Measurements from ENCODE around the gene PARG. TPM values are rescaled to one million over a fixed set of nuclear protein-coding genes. Genes with fewer than 3 reads are reported as not detected.
"Not testable (repeated sequence)": the region's sequence is repeated elsewhere in the genome, so short reads cannot be mapped to it uniquely, and the experiment has no call there.

The PARG gene
- total RNA-seq, 1 donor from 2014 or later = 24.3 TPM

DNA sequence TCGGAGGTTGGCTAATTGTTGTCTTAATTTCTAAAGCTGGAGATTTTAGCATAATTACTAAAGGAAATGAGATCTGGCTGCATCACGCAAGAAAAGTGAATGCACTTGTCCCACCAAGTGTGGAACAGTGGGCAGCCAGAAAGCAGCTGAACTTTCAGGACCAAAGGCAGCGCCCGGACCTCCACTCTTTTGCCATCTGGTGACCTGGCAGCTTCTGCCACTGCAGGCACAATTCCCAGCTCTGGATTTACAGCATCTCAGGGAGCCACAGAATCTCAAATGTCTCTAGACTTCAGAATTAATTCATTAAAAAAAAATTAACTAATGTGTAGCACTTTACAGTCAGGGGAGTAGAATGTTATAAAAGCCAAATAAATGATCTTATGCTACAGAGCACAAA is 165.0 kb downstream of the PARG start:
- TF ChIP-seq, protein P1, sequence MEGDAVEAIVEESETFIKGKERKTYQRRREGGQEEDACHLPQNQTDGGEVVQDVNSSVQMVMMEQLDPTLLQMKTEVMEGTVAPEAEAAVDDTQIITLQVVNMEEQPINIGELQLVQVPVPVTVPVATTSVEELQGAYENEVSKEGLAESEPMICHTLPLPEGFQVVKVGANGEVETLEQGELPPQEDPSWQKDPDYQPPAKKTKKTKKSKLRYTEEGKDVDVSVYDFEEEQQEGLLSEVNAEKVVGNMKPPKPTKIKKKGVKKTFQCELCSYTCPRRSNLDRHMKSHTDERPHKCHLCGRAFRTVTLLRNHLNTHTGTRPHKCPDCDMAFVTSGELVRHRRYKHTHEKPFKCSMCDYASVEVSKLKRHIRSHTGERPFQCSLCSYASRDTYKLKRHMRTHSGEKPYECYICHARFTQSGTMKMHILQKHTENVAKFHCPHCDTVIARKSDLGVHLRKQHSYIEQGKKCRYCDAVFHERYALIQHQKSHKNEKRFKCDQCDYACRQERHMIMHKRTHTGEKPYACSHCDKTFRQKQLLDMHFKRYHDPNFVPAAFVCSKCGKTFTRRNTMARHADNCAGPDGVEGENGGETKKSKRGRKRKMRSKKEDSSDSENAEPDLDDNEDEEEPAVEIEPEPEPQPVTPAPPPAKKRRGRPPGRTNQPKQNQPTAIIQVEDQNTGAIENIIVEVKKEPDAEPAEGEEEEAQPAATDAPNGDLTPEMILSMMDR (conservative IDR thresholded peaks at IDR 0.05; ENCODE audit: low read depth, low read length) = no peak
- H3K4me3 ChIP-seq (ENCODE audit: low read depth, low read length) = no peak overlapping the region

DNA sequence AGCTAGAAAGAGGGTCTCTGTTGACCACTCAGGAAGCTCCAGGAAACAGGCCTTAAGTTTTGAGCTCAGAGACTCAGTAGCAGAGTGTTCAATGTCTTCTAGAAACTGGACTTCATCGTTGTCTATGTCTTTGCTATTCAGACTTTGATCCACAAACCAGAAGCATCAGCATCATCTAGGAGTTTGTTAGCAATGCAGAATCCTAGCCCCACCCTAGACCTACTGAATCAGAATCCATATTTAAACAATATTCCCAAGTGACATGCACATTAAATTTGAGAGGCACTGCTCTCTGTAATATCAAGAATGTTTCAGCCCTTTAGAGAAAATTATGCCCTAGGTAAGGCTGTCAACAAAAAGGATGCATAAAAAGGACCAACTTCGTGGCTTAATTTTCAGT is 166.8 kb downstream of the PARG start:
- TF ChIP-seq, protein P1 (conservative IDR thresholded peaks at IDR 0.05; ENCODE audit: low read depth, low read length) = no peak
- H3K4me3 ChIP-seq (ENCODE audit: low read depth, low read length) = no peak overlapping the region
- DNase-seq (ENCODE audit: low read depth) = no peak

More for the DNA sequence above, 165.0 kb downstream of the PARG start:
- DNase-seq (ENCODE audit: low read depth) = no peak

GRCh38 chr10:49772944-49773343 is 168.9 kb downstream of the PARG start:
- not testable (repeated sequence) for DNase-seq (ENCODE audit: low read depth); H3K4me3 ChIP-seq (ENCODE audit: low read depth, low read length)

GRCh38 chr10:49771046-49771445 is 170.8 kb downstream of the PARG start:
- not testable (repeated sequence) for H3K4me3 ChIP-seq (ENCODE audit: low read depth, low read length)

DNA sequence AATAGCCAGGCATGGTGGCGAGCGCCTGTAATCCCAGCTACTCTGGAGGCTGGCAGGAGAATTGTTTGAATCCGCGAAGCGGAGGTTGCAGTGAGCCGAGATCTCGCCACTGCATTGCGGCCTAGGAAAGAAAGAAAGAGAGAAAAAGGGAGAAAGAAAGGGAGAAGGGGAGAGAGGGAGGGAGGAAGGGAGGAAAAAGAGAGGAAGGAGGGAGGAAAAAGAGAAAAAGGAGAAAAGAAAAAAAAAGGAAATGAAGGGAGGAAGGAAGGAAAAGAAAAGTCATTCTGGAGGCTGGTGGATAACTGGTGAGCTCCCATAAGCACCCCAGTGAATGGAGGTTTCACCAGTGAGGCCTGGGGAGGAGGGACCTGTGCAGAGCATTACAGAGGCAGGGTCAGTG is 172.1 kb downstream of the PARG start:
- TF ChIP-seq, protein P1 (conservative IDR thresholded peaks at IDR 0.05; ENCODE audit: low read depth, low read length) = no peak
- H3K4me3 ChIP-seq (ENCODE audit: low read depth, low read length) = no peak overlapping the region
- no peak for DNase-seq (ENCODE audit: low read depth)

More at GRCh38 chr10:49771046-49771445, 170.8 kb downstream of the PARG start:
- not testable (repeated sequence) for DNase-seq (ENCODE audit: low read depth)

GRCh38 chr10:49768731-49769130 is 173.1 kb downstream of the PARG start:
- no peak overlapping the region for H3K4me3 ChIP-seq (ENCODE audit: low read depth, low read length)
- TF ChIP-seq, protein P1 (conservative IDR thresholded peaks at IDR 0.05; ENCODE audit: low read depth, low read length) = no peak
- no peak for DNase-seq (ENCODE audit: low read depth)

GRCh38 chr10:49768329-49768728 is 173.5 kb downstream of the PARG start:
- TF ChIP-seq, protein P1 (conservative IDR thresholded peaks at IDR 0.05; ENCODE audit: low read depth, low read length) = no peak
- H3K4me3 ChIP-seq (ENCODE audit: low read depth, low read length) = no peak overlapping the region
- DNase-seq (ENCODE audit: low read depth) = no peak

Other genes starting within 250 kb of the PARG start
- 0.36 and 1.8 TPM in 2 replicates for gene OGDHL, start 179.7 kb downstream of the PARG start, total RNA-seq
- 10.6 and 12.8 TPM in 2 replicates for gene TIMM23B, start within 50 bp of the PARG start, total RNA-seq
- gene AGAP6, start 46.4 kb upstream of the PARG start, total RNA-seq = 2.9 and 3.4 TPM in 2 replicates
- gene WASHC2A, start 125.9 kb upstream of the PARG start, total RNA-seq = 17.2 and 22.2 TPM in 2 replicates